HCT116 (cell line): ENCODE measurements around the gene VAMP3. TPM values are rescaled to one million over a fixed set of nuclear protein-coding genes. Genes with fewer than 3 reads are reported as not detected.

Experiments used
- ATAC-seq: fragments of 200-7000 bp; cut with Tn5 transposase; 2 replicates; pipeline ENCODE4 v1.9.1; 2020; ENCODE audit warnings: mild to moderate bottlenecking, moderate library complexity
- BruUV-seq: library from RNA; stranded (reverse); fragments of 400-500 nt; replicated peaks from 2 replicates; lab custom pipeline; 2021; lab: Mats Ljungman, UMichigan
- CTCF ChIA-PET: fragments of 300-600 bp; sonication (Branson Sonifier 250); formaldehyde crosslinking; loops from one replicate; lab custom pipeline; 2021; ENCODE audit warnings: antibody characterized with exemption; lab: Charles Lee
- POLR2A ChIA-PET: fragments of 300-600, 350-600 bp; sonication (Branson Sonifier 250); formaldehyde crosslinking; loops from one replicate; lab custom pipeline; 2021; ENCODE audit warnings: antibody characterized with exemption; lab: Charles Lee
- RAD21 ChIA-PET, 2 experiments: fragments of 300-600 bp; sonication (Branson Sonifier 250); formaldehyde crosslinking; loops; one replicate each; lab custom pipeline; 2023; ENCODE audit warnings: low total read pairs in 2 of 2; ENCODE audit not compliant: uncharacterized antibody in 2 of 2, unreplicated experiment in 2 of 2, low non-redundant PET in 1 of 2; lab: Charles Lee
- DNase-seq: peaks from one replicate; pipeline ENCODE4 v3.0.0-alpha.2; 2010; ENCODE audit warnings: low read depth, low spot score
- H2AFZ ChIP-seq: fragments of 200-600 bp; shearing (Covaris generic), sonication (generic); 2 replicates; pipeline ENCODE4 v1.6.1; 2017; ENCODE audit warnings: low read depth, mixed run types, mixed read lengths, antibody characterized with exemption, low read length; ENCODE audit not compliant: poor library complexity, severe bottlenecking
- H3K27ac ChIP-seq: 2 replicates; pipeline ENCODE4 v1.5.1; 2012; ENCODE audit warnings: low read depth, low read length
- H3K27me3 ChIP-seq: fragments of 200-600 bp; sonication (generic); 2 replicates; pipeline ENCODE4 v1.6.1; 2016; ENCODE audit warnings: mixed run types, low read length, mixed read lengths; ENCODE audit not compliant: insufficient read depth
- H3K36me3 ChIP-seq, 2 experiments: fragments of 200-500 bp in 1 of 2; fragments of 200-600 bp in 1 of 2; sonication (Bioruptor generic) in 1 of 2; sonication (generic) in 1 of 2; 2 replicates each; pipeline versions ENCODE4 v1.5.1 to v1.6.1; 2014 to 2016; ENCODE audit warnings: low read length in 2 of 2, inconsistent platforms in 1 of 2, mixed read lengths in 1 of 2, mixed run types in 1 of 2; ENCODE audit not compliant: insufficient read depth in 2 of 2, control insufficient read depth in 1 of 2
- H3K4me1 ChIP-seq, 2 experiments: fragments of 200-600 bp in 1 of 2; sonication (generic) in 1 of 2; 2 replicates each; pipeline versions ENCODE4 v1.5.1 to v1.6.1; 2012 to 2017; ENCODE audit warnings: low read length in 2 of 2, inconsistent platforms in 1 of 2, mild to moderate bottlenecking in 1 of 2, mixed read lengths in 1 of 2, mixed run types in 1 of 2, moderate library complexity in 1 of 2; ENCODE audit not compliant: insufficient read depth in 2 of 2, control insufficient read depth in 1 of 2
- H3K4me2 ChIP-seq: fragments of 200-600 bp; sonication (generic); 2 replicates; pipeline ENCODE4 v1.6.1; 2017; ENCODE audit warnings: mixed run types, low read length, mixed read lengths
- H3K4me3 ChIP-seq, 2 experiments: fragments of 200-600 bp in 1 of 2; sonication (generic) in 1 of 2; replicated peaks in 1 of 2; 2 replicates each; pipeline ENCODE4 v1.5.1; 2011 to 2016; ENCODE audit warnings: low read length in 2 of 2, control low read depth in 1 of 2, low read depth in 1 of 2, mild to moderate bottlenecking in 1 of 2, mixed read lengths in 1 of 2, mixed run types in 1 of 2
- H3K79me2 ChIP-seq: fragments of 200-600 bp; sonication (generic); 2 replicates; pipeline ENCODE4 v1.6.1; 2017; ENCODE audit warnings: mild to moderate bottlenecking, mixed run types, low read length, moderate library complexity, mixed read lengths; ENCODE audit not compliant: insufficient read depth
- H3K9ac ChIP-seq: fragments of 200-600 bp; sonication (generic); 2 replicates; pipeline ENCODE4 v1.6.1; 2016; ENCODE audit warnings: low read length, mixed read lengths
- H3K9me2 ChIP-seq: fragments of 200-600 bp; sonication (generic), shearing (Covaris generic); 2 replicates; pipeline ENCODE4 v1.6.1; 2017; ENCODE audit warnings: mixed run types, mild to moderate bottlenecking, moderate library complexity; ENCODE audit not compliant: insufficient read depth
- H3K9me3 ChIP-seq, 2 experiments: fragments of 200-500 bp in 1 of 2; fragments of 200-600 bp in 1 of 2; sonication (Bioruptor generic) in 1 of 2; sonication (generic) in 1 of 2; 2 replicates each; pipeline ENCODE4 v1.6.1; 2014 to 2017; ENCODE audit warnings: low read length in 2 of 2, mixed read lengths in 2 of 2, inconsistent platforms in 1 of 2, low read depth in 1 of 2, mild to moderate bottlenecking in 1 of 2, mixed run types in 1 of 2, moderate library complexity in 1 of 2; ENCODE audit not compliant: control insufficient read depth in 1 of 2, insufficient read depth in 1 of 2
- H4K20me1 ChIP-seq: fragments of 200-600 bp; sonication (generic), shearing (Covaris generic); 2 replicates; pipeline ENCODE4 v1.6.1; 2017; ENCODE audit warnings: mixed run types, mild to moderate bottlenecking, moderate library complexity; ENCODE audit not compliant: insufficient read depth
- CBX3 ChIP-seq: IDR thresholded peaks from 2 replicates; pipeline ENCODE4 v1.6.1; 2012; ENCODE audit warnings: low read depth
- MAX ChIP-seq: IDR thresholded peaks from 2 replicates; pipeline ENCODE4 v1.6.1; 2012
- POLR2AphosphoS5 ChIP-seq: IDR thresholded peaks from 2 replicates; pipeline ENCODE4 v1.6.1; 2011; ENCODE audit warnings: mild to moderate bottlenecking, low read depth, low read length, moderate library complexity
- SIN3A ChIP-seq: IDR thresholded peaks from 2 replicates; pipeline ENCODE4 v1.6.1; 2012; ENCODE audit warnings: low read depth
- SP1 ChIP-seq: IDR thresholded peaks from 2 replicates; pipeline ENCODE4 v1.6.1; 2012; ENCODE audit warnings: low read depth
- SRF ChIP-seq: IDR thresholded peaks from 2 replicates; pipeline ENCODE4 v1.6.1; 2012; ENCODE audit warnings: low read depth
- ZBTB33 ChIP-seq: IDR thresholded peaks from 2 replicates; pipeline ENCODE4 v1.6.1; 2011; ENCODE audit warnings: mild to moderate bottlenecking, low read length, moderate library complexity; ENCODE audit not compliant: insufficient replicate concordance; ENCODE audit errors: extremely low read depth
- ZFX ChIP-seq: fragments of 450-650 bp; IDR thresholded peaks from 2 replicates; pipeline ENCODE4 v1.6.1; 2017
- ZNF274 ChIP-seq: fragments of 200-500 bp; sonication (Bioruptor generic); IDR thresholded peaks from 2 replicates; pipeline ENCODE4 v1.6.1; 2014; ENCODE audit warnings: mild to moderate bottlenecking, low read depth, low read length, inconsistent platforms
- intact Hi-C: fragments of 100-400 bp; cut with micrococcal nuclease; formaldehyde crosslinking; loops from 2 replicates; pipeline ENCODE4 v1.10.0; 2022
- total RNA-seq: library from RNA; stranded (reverse); gene quantifications from one replicate; pipeline ENCODE4 v1.2.1, GENCODE V29; 2021; ENCODE audit not compliant: unreplicated experiment
- TF ChIP-seq, protein P1 (sequence below), 3 experiments: fragments of 200-600 bp in 1 of 3; sonication (generic) in 1 of 3; IDR thresholded peaks in 2 of 3; conservative IDR thresholded peaks in 1 of 3; 2 replicates each; pipeline ENCODE4 v1.5.1; 2012 to 2017; ENCODE audit warnings: low read depth in 2 of 3, low read length in 2 of 3, antibody characterized with exemption in 1 of 3, borderline replicate concordance in 1 of 3, control low read depth in 1 of 3, mild to moderate bottlenecking in 1 of 3, mixed read lengths in 1 of 3, mixed run types in 1 of 3, moderate library complexity in 1 of 3; ENCODE audit not compliant: insufficient read depth in 1 of 3
- TF ChIP-seq, protein P2 (sequence below): IDR thresholded peaks from 2 replicates; pipeline ENCODE4 v1.6.1; 2012
- TF ChIP-seq, protein P3 (sequence below): IDR thresholded peaks from 2 replicates; pipeline ENCODE4 v1.6.1; 2012; ENCODE audit warnings: low read depth

The VAMP3 gene
- total RNA-seq, 1 experiment from 2014 or later: 79.3 TPM

- DNase-seq (no peak), ATAC-seq (no peak; the same call in 1 of the 2 replicates)
- BruUV-seq: no TSS peak
- H3K79me2 ChIP-seq: no peaks in the 10 kb centered on the region
- H3K9me2 ChIP-seq: no peaks in the 10 kb centered on the region
- ChIA-PET CTCF (interaction anchor here (1.0 to 5.3 kb wide), 2 partner anchors 14 to 87 kb away, joined by 4 to 96 read pairs; no protein-coding TSS in a partner anchor), RAD21 (no interaction called here), POLR2A (no interaction called here)
- H3K9me3 ChIP-seq: no peaks in the 10 kb centered on the region
- no peak overlapping the region for H3K9ac ChIP-seq
- H3K36me3 ChIP-seq: no peaks in the 10 kb centered on the region
- TF ChIP-seq, protein P1, sequence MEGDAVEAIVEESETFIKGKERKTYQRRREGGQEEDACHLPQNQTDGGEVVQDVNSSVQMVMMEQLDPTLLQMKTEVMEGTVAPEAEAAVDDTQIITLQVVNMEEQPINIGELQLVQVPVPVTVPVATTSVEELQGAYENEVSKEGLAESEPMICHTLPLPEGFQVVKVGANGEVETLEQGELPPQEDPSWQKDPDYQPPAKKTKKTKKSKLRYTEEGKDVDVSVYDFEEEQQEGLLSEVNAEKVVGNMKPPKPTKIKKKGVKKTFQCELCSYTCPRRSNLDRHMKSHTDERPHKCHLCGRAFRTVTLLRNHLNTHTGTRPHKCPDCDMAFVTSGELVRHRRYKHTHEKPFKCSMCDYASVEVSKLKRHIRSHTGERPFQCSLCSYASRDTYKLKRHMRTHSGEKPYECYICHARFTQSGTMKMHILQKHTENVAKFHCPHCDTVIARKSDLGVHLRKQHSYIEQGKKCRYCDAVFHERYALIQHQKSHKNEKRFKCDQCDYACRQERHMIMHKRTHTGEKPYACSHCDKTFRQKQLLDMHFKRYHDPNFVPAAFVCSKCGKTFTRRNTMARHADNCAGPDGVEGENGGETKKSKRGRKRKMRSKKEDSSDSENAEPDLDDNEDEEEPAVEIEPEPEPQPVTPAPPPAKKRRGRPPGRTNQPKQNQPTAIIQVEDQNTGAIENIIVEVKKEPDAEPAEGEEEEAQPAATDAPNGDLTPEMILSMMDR (IDR thresholded peaks at IDR 0.05 in 2 of 3, conservative IDR thresholded peaks at IDR 0.05 in 1 of 3; ENCODE audit: borderline replicate concordance in 1 of 3, insufficient read depth in 1 of 3, low read depth in 2 of 3, low read length in 2 of 3): peak in 2 of 3 experiments; percentile 39 to 50; a peak in 3 of 6 replicates
- TF ChIP-seq SP1: no peak
- no peaks in the 10 kb centered on the region for H3K4me1 ChIP-seq
- H3K4me3 ChIP-seq: no peak overlapping the region
- intact Hi-C loops: no loop called here
- H2AFZ ChIP-seq: no peak overlapping the region
- no peaks in the 10 kb centered on the region for H4K20me1 ChIP-seq
- H3K27ac ChIP-seq: no peak overlapping the region
- H3K27me3 ChIP-seq: no peaks in the 10 kb centered on the region
- H3K4me2 ChIP-seq: no peak overlapping the region
These were observed 15.6 kb upstream of the VAMP3 start for GRCh38 chr1:7755448-7755847.

DNA sequence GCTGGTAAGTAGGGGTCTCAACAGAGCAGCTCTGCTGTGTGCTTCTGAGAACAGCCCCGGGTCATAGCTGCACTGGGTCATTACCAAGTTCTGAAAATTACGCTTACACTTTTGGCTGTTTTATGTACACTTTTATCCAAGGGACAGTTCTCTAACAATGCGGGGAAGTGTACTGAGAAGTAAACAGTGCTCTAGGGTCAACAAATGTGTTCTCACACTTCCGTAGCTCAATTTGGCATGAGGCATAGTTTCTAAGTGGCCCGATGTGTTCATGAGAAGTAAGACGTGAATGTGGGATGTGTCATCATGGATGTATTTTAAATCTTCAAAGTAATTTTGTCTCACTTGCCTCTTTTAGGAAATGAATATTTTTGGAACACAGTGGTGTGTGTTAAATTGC lies 10.9 kb upstream of the VAMP3 start:
- Histone ChIP-seq H3K4me2 (no peak overlapping the region), H3K36me3 (no peaks in the 10 kb centered on the region), H3K9me2 (no peaks in the 10 kb centered on the region), H3K9me3 (no peaks in the 10 kb centered on the region), H2AFZ (no peak overlapping the region), H3K79me2 (no peaks in the 10 kb centered on the region), H3K27ac (no peak overlapping the region), H3K9ac (no peak overlapping the region), H3K27me3 (no peaks in the 10 kb centered on the region), H4K20me1 (no peaks in the 10 kb centered on the region), H3K4me1 (no peaks in the 10 kb centered on the region), H3K4me3 (no peak overlapping the region)
- ATAC-seq (no peak), DNase-seq (no peak)
- no TSS peak for BruUV-seq
- ChIA-PET POLR2A (no interaction called here), CTCF (interaction anchor here (1.4 kb wide), 1 partner anchor 91 kb away, joined by 3 read pairs; no protein-coding TSS in a partner anchor), RAD21 (no interaction called here)
- intact Hi-C loops: no loop called here
- no peak for TF ChIP-seq ZNF274
- TF ChIP-seq, protein P2, sequence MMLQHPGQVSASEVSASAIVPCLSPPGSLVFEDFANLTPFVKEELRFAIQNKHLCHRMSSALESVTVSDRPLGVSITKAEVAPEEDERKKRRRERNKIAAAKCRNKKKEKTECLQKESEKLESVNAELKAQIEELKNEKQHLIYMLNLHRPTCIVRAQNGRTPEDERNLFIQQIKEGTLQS: no peak
- no peak for TF ChIP-seq POLR2AphosphoS5
- TF ChIP-seq MAX: no peak
- TF ChIP-seq, protein P3, sequence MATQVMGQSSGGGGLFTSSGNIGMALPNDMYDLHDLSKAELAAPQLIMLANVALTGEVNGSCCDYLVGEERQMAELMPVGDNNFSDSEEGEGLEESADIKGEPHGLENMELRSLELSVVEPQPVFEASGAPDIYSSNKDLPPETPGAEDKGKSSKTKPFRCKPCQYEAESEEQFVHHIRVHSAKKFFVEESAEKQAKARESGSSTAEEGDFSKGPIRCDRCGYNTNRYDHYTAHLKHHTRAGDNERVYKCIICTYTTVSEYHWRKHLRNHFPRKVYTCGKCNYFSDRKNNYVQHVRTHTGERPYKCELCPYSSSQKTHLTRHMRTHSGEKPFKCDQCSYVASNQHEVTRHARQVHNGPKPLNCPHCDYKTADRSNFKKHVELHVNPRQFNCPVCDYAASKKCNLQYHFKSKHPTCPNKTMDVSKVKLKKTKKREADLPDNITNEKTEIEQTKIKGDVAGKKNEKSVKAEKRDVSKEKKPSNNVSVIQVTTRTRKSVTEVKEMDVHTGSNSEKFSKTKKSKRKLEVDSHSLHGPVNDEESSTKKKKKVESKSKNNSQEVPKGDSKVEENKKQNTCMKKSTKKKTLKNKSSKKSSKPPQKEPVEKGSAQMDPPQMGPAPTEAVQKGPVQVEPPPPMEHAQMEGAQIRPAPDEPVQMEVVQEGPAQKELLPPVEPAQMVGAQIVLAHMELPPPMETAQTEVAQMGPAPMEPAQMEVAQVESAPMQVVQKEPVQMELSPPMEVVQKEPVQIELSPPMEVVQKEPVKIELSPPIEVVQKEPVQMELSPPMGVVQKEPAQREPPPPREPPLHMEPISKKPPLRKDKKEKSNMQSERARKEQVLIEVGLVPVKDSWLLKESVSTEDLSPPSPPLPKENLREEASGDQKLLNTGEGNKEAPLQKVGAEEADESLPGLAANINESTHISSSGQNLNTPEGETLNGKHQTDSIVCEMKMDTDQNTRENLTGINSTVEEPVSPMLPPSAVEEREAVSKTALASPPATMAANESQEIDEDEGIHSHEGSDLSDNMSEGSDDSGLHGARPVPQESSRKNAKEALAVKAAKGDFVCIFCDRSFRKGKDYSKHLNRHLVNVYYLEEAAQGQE: no peak
- no peak for TF ChIP-seq ZBTB33
- TF ChIP-seq SP1: no peak
- no peak for TF ChIP-seq SIN3A
- no peak for TF ChIP-seq CBX3
- TF ChIP-seq ZFX: no peak
- no peak for TF ChIP-seq SRF
